GM20000 (cell line): ENCODE results near the gene FAM3D.
"Not testable (repeated sequence)": the region's sequence is repeated elsewhere in the genome, so short reads cannot be mapped to it uniquely, and the experiment has no call there.

Experiments used
- DNase-seq: peaks from one replicate; pipeline ENCODE4 v3.0.0; 2012; ENCODE audit warnings: low spot score
- TF ChIP-seq, protein P1 (sequence below): IDR thresholded peaks from 2 replicates; pipeline ENCODE4 v1.5.1; 2012; ENCODE audit warnings: mild to moderate bottlenecking, control low read depth; ENCODE audit errors: extremely low read depth, missing control alignments

FAM3D gene

DNA sequence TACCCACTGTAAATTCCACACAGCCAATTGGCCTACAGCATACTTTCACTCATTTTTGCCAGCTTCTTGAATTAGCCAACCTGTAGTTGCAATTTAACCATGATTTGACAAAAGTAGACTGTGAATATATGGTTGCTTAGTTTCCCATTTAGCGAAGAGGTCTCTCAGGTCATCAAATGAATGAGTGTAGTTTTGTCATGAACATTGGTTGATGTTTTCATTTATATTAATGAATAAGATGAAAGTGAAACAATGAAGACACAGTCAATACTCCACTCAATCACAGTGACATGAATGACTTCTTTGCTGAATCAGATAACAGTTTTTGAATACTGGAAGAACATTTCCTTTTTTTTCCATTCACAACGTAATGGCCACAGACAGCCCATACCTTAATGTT is 15.3 kb upstream of the FAM3D start:
- no peak for DNase-seq
- TF ChIP-seq, protein P1, sequence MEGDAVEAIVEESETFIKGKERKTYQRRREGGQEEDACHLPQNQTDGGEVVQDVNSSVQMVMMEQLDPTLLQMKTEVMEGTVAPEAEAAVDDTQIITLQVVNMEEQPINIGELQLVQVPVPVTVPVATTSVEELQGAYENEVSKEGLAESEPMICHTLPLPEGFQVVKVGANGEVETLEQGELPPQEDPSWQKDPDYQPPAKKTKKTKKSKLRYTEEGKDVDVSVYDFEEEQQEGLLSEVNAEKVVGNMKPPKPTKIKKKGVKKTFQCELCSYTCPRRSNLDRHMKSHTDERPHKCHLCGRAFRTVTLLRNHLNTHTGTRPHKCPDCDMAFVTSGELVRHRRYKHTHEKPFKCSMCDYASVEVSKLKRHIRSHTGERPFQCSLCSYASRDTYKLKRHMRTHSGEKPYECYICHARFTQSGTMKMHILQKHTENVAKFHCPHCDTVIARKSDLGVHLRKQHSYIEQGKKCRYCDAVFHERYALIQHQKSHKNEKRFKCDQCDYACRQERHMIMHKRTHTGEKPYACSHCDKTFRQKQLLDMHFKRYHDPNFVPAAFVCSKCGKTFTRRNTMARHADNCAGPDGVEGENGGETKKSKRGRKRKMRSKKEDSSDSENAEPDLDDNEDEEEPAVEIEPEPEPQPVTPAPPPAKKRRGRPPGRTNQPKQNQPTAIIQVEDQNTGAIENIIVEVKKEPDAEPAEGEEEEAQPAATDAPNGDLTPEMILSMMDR, result no peak

DNA sequence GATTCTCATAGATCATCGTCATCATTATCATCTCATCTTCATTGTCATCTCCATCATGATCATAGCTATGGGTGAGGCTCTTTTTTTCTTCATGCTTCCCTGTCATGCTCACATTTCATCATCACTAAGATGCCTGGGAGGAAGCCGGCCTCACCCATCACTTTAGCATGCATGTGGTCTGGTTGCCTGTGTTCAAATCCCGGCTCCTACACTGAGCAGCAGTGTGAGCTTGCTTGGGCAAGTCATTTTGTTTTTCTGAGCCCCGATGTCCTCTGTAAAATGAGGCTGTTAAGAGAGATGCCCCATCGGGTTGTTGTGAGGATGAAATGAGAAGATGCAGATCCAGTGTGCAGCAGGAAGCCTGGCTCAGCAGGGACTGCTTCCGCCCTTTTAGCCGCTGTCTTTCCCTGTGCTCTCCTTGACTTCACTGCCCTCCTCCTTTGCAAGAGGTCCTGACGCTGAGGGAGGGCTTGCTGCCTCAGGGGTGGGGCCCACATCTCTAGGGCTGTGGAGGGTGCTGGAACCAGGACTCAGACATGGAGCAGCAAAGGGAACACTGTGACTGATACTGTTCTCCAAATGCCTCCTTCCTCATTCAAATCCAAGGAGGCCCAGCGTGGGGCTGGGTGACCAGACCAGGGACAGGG is 14.4 kb upstream of the FAM3D start:
- DNase-seq, result no peak
- TF ChIP-seq, protein P1, result no peak

DNA sequence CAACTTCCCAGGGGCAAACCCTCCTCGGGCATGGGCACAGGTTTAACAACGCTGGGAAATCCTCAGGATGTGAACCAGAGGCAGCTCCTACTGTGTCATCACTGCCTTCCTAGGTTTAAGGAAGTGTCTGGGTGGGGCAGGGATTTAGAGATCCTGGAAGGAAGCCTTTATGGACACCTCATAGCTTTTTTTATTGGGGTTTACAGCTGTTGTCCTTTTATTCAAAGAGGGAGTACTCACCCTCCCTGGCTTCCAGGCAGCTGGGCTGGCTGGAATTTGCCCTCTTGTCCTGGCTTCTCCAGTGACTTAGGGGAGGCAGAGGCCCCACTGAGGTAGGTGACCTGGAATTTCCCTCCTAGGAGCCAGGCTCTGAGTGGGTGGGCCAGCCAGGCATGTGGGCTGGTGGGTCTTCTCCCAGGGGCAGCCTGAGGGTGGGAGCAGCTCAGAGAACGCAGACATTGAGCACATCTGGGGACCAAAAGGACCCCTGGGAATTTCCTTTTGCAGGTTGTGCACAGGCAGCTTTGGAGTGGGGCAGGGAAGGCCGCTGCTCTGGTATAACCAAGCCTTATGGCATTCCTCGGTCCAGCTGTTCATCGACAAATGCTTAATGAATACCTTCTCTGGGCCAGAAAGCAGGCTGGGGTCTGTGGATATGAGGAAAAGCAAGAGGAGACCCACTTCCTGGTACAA is 13.5 kb upstream of the FAM3D start:
- TF ChIP-seq, protein P1, result no peak
- DNase-seq, result no peak

DNA sequence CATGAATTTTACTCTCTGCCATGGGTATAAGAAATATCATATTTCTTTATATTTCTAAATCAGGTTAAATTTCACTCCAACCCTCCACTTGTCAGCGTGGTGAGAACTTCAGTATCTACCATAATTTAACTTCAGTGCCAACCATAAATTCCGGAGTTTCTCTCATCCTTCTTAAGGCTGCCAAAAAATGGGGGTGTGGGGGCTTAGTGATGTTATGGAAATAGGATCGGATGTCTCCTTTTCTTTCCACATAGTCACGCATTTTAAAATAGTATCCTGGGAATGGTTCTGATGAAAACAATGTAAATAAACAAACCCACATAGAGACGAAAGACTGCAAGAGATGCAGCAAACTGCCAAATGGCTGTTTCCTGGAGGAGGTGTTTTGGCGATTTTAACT is 12.9 kb upstream of the FAM3D start:
- no peak for DNase-seq
- TF ChIP-seq, protein P1, result no peak

DNA sequence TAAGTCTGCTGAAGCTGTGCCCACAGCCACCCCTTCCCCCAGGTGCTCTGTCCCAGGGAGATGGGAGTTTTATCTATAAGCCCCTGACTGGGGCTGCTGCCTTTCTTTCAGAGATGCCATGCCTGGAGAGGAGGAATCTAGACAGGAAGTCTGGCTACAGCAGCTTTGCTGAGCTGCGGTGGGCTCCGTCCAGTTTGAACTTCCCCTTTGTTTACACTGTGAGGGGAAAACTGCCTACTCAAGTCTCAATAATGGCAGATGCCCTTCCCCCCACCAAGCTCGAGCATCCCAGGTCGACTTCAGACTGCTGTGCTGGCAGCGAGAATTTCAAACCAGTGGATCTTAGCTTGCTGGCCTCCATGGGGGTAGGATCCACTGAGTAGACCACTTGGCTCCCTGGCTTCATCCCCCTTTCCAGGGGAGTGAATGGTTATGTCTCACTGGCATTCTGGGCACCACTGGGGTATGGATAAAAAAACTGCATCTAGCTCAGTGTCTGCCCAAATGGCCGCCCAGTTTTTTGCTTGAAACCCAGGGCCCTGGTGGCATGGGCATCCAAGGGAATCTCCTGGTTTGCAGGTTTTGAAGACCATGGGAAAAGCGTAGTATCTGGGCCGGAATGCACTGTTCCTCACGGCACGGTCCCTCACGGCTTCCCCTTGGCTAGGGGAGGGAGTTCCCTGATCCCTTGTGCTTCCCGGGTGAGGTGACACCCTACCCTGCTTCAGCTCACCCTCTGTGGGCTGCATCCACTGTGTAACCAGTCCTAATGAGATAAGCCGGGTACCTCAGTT is 11.8 kb upstream of the FAM3D start:
- DNase-seq, result not testable (repeated sequence)

DNA sequence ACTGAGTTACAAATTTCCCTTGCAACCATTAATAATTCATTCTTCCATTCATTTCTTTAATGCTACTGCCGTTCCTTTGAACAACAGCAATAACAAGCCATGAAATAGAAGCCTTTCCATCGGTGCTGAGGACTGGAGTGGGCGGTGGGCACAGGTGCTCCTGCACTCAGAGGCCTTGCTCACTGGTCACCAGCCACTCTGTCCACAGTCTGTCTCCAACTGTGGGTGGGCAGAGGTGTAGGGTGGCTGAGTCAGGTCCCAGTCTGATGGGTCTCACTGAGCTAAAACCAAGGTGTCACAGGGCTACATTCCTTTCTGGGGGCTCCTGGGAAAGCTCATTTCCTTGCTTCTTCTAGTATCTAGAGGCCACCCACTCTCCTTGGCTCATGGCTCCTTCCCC is 6.3 kb upstream of the FAM3D start:
- TF ChIP-seq, protein P1, result no peak
- no peak for DNase-seq

DNA sequence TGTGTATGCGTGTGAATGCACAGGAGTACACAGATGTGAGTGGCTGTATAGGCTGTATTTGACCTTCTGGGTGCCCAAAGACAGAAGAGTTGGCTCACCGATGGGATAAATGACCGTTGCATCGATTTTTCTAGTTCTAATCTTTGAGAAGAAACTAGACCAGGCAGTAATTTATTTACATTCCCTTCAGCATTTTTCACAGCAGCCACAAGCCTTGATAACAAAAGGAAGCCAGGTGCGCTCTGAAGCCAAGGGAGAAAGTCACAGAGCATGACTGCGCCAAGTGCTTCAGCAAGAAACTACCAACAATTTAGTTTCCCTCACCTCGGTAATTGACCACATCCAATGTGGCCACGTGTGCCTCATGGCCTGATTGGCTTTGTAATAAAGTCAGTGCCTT is 5.9 kb upstream of the FAM3D start:
- TF ChIP-seq, protein P1, result no peak
- DNase-seq, result no peak
